ENCODE results near the gene KIT.

DNA sequence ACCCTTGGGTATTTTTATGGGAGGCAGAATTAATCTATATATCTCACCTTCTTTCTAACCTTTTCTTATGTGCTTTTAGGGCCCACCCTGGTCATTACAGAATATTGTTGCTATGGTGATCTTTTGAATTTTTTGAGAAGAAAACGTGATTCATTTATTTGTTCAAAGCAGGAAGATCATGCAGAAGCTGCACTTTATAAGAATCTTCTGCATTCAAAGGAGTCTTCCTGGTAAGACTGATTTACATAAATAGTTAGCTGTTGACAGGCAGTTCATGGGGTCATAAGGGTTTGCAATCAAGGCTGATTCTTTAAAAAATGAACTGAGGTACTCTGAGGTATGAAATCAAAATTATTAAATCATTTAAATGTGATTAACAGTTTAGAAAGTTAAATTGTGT is 71.5 kb downstream of the KIT start:
- no peak for TF ChIP-seq EZH2 (conservative IDR thresholded peaks at IDR 0.05; ENCODE audit: low read depth, low read length)
- no peak for TF ChIP-seq HHEX (CRISPR knock-in tag; IDR thresholded peaks at IDR 0.05)
- no peak for TF ChIP-seq ESRRA (CRISPR knock-in tag; IDR thresholded peaks at IDR 0.05; ENCODE audit: low read depth)
- TF ChIP-seq GABPA (IDR thresholded peaks at IDR 0.05; ENCODE audit: low read depth, low read length): no peak
- no peak for TF ChIP-seq GABPA (CRISPR knock-in tag; IDR thresholded peaks at IDR 0.05; ENCODE audit: low read depth)
- no peak for TF ChIP-seq HNRNPH1 (optimal IDR thresholded peaks at IDR 0.05; ENCODE audit: low read depth, low read length)
- TF ChIP-seq ELF1 (CRISPR knock-in tag; IDR thresholded peaks at IDR 0.05): no peak
- TF ChIP-seq, protein P1, sequence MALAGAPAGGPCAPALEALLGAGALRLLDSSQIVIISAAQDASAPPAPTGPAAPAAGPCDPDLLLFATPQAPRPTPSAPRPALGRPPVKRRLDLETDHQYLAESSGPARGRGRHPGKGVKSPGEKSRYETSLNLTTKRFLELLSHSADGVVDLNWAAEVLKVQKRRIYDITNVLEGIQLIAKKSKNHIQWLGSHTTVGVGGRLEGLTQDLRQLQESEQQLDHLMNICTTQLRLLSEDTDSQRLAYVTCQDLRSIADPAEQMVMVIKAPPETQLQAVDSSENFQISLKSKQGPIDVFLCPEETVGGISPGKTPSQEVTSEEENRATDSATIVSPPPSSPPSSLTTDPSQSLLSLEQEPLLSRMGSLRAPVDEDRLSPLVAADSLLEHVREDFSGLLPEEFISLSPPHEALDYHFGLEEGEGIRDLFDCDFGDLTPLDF (CRISPR knock-in tag; IDR thresholded peaks at IDR 0.05): no peak
- no peak for TF ChIP-seq ATF7 (IDR thresholded peaks at IDR 0.05)
- no peak for TF ChIP-seq ATF7 (CRISPR knock-in tag; IDR thresholded peaks at IDR 0.05)

Data from HepG2 (cell line).